GM19395 (cell line): ENCODE results near the gene ZDHHC1.

Experiments used
- ATAC-seq: cut with Tn5 transposase; IDR thresholded peaks from one replicate; pipeline ENCODE4 v1.9.1; 2021; ENCODE audit warnings: mild to moderate bottlenecking, moderate library complexity; ENCODE audit not compliant: unreplicated experiment

Gene ZDHHC1

DNA sequence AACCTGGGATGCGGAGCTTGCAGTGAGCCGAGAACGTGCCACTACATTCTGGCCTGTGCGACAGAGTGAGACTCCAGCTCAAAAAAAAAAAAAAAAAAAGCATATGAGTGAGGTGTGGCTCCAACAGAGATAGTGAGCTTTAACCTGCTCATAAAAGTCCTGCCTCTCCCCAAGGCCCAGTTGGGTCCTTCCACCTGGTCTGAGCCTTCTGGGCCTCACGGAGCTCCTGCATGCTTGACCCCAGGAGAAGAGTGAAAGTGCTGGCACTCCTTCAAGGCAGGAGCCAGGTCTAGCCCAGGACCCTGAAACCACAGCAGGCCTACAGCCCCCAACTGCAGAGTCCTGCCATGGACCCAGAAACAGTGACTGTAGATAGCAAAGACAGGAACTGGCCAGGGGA lies 32.3 kb upstream of the ZDHHC1 start:
- no peak for ATAC-seq

DNA sequence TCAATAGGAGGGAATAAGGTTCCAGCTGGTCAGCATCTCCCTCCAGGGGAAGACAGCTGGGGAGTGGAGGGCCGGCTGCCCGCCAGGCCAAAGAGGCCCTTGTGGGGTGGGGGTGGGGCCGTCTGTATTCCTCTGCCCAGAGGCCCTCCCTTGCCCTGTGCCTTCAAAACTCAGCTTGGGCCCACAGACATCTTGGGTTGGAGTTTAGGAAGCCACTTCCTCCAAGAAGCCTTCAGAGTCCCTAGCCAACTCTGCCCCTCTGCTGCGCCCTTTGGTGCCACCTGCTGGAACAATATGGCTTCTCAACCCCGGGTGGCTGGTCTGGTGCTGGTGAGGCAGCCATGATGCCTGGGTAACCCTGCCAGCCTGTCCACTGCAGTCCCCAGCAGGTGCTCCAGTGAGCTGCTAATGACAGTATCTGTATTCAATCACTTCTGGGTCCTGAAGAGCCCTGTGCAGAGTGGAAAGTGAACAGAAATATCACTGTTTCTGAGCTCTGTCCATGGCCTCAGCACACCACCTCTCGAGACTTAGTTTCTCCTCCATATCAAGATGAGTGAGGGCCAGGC lies 31.3 kb upstream of the ZDHHC1 start:
- ATAC-seq = no peak

GRCh38 chr16:67446968-67447507 lies 30.8 kb upstream of the ZDHHC1 start:
- ATAC-seq = no peak

GRCh38 chr16:67445913-67446907 lies 29.9 kb upstream of the ZDHHC1 start:
- ATAC-seq = no peak

DNA sequence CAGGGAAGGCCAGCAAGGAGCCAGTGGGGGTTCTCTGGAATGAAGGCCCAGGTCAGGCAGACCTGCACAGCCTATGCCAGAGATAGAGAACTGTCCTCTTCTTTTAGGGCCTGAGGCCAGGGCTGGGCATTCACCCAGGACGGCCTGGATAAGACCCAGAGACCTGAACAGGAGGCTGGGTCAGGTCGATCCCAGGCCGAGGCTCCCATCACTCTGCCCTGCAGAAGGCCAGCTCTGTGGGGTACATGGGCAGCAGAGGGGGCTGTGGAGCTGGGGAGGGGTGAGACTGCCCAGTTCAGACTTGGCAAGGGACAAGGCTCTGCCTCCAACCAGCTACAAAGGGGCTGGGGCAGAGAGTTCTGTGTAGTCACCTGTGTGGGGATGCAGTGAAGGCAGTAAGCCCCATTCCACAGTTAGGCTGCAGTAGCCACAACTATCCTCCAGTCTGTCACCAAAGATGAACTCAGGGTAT lies 29.2 kb upstream of the ZDHHC1 start:
- ATAC-seq = no peak

DNA sequence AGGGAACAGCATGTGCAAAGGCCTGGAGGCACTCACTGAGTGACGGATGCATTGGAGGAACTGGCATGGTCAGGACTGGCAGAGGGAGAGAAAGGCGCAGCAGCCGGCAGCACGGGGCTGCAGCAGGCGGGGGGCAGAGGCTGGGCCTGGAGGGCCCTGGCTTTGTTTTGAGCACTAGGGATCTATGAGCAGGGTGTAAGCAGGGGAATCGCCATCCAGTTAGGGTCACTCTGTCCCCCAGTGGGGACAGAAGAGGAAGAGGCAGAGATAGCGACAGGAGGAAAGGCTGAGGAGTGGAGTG lies 28.8 kb upstream of the ZDHHC1 start:
- ATAC-seq = no peak

- no peak for ATAC-seq
These were observed 28.2 kb upstream of the ZDHHC1 start for GRCh38 chr16:67444259-67445125.

- ATAC-seq = no peak
These were observed 27.0 kb upstream of the ZDHHC1 start for GRCh38 chr16:67443265-67443664.

DNA sequence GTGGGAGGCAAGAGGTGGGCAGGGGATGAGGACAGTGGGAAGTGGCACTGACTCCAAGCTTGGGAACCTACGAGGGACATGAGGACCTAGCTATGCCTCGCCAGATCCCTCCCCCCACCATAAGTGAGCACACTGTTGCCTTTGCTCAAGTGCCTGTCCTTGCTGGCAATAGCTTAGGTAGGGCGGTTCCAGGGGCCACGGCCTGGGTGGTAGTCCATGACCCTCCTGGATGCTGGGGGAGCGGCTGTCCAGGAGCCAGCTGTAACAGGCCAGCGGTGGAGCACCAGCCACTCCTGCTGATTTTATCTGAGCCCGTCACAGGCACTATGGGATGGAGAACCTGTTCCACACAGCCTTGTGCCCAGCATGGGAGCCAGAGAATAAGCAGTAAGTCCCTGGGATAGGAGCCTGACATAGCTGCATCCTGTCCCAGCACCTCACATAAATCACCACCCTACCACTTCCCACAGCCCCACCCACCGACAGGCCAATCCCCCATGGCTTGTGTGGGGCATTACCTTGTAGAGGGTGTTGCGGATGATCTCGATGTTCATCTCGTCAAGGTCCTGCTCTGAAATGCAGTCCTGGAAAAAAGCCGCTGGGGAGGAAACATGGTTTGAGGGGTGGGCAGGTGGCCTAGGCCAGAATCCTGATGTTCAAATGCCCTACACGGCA lies 26.4 kb upstream of the ZDHHC1 start:
- ATAC-seq = no peak

DNA sequence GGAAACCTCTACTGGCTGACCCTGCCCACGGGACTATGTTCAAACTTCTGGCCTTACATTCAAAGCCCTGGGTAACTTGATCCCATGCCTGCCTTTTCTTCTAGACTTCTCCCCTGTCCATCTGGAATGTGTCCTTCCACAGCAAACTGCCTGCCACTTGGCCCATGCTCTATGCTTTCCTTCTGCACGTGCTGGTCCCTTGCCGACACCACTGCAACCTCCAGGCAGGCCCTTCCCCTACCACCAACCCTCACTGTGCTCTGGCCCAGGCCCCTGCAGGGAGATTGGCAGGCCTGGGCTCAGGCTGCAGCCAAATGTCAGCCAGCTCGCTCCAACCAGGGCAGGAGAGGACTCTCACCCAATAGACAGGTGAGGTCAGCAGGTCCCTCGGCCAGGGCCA lies 25.6 kb upstream of the ZDHHC1 start:
- ATAC-seq = no peak

DNA sequence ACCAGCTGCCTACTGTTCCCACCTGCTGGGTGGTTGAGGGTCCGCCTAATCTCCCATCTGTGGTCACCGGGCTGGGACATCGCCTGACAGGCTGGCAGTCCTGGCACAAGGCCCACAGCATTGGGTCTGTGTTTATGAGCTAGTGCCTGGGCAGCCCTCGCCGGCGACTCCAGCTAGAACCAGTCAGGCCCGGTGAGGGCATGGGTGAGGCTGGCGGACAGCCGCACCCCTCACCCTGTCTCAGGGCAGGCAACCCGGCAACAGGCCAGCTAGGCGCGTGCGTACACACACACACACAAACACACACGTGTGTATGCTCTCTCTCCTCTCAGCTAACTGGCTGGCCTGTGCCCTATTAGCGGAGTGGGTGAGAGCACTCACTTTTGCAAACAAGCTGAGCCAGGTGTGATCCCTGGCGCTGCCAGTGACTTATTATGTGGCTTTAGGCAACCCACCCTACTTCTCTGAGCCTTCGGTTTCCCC lies 25.0 kb upstream of the ZDHHC1 start:
- ATAC-seq = no peak

DNA sequence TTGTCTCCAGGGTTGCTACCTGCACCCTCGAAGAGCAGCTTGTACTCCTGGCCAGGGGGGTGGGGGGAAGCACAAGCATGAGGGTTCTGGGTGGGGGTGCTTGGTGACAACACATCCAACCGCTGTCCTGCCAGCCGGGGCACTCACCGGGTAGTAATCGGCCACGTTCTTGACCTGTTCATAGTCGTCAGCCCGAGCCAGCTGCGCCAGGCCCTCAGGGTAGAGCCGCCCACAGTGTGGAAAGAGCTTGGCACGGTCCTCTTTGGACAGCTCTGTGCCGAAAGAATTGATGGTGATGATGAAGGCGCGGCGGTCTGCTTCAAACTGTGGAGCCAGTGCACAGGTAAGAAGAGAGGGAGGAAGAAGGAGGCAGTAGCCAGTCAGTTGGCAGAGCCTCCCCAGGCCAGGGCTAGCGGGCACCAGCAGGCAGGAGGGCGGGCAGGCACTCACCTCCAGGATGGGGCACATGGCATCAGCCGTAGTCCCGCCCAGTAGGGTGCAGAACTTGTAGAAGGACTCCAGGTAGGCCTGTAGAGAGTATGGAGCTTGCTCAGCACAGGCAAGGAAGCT lies 22.6 kb upstream of the ZDHHC1 start:
- no peak for ATAC-seq

DNA sequence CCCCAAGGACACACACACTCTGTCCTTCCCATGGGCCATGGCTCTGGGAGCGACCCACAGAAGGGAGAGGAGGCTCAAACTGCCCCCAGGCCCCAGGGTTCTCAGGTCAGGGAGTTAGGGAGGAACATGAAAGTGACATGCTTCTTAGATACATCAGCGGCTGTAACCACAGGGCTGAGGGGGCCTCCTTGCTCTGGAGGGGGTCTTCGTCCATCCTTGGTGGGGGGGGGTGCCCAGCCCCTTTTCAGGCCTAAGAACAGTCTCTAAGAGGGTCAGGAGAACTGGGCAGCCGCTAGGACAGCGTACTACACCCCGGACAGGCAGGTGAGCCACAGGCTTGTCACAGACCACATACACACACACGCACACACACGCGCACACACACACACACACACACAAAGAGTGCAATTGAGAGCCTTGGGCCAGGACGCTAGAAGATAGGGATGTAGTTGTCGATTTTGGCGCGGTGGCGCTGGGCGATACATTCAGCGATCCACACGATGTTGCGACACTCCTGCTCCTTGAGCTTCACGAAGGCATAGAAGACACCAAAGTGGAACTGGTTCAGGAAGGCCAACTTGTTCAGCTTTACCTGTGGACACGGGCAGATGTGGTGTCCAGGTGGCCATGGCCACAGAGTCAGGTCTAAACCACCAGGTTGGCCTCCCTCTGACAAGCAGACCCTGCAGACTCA lies 22.0 kb upstream of the ZDHHC1 start:
- ATAC-seq = no peak

GRCh38 chr16:67437513-67437912 lies 21.2 kb upstream of the ZDHHC1 start:
- ATAC-seq = no peak

DNA sequence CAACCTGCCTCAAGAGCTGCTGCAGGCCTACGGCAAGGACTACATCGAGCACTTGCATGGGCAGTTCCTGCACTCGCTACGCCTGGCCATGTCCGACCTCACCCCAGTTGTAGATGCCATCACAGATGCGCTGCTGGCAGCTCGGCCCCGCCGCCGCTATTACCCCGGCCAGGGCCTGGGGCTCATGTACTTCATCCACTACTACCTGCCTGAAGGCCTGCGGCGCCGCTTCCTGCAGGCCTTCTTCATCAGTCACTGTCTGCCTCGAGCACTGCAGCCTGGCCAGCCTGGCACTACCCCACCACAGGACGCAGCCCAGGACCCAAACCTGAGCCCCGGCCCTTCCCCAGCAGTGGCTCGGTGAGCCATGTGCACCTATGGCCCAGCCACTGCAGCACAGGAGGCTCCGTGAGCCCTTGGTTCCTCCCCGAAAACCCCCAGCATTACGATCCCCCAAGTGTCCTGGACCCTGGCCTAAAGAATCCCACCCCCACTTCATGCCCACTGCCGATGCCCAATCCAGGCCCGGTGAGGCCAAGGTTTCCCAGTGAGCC lies 20.4 kb upstream of the ZDHHC1 start:
- ATAC-seq = no peak

DNA sequence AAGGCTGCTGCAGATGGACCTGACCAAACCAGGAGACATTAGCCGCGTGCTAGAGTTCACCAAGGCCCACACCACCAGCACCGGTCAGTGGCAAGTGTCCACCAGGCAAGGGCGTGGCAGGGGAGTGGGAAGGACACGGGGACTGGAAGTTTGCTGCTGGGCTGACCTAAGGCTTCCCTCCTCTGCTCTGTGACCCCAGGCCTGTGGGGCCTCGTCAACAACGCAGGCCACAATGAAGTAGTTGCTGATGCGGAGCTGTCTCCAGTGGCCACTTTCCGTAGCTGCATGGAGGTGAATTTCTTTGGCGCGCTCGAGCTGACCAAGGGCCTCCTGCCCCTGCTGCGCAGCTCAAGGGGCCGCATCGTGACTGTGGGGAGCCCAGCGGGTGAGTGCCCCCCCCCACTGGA lies 19.5 kb upstream of the ZDHHC1 start:
- no peak for ATAC-seq

DNA sequence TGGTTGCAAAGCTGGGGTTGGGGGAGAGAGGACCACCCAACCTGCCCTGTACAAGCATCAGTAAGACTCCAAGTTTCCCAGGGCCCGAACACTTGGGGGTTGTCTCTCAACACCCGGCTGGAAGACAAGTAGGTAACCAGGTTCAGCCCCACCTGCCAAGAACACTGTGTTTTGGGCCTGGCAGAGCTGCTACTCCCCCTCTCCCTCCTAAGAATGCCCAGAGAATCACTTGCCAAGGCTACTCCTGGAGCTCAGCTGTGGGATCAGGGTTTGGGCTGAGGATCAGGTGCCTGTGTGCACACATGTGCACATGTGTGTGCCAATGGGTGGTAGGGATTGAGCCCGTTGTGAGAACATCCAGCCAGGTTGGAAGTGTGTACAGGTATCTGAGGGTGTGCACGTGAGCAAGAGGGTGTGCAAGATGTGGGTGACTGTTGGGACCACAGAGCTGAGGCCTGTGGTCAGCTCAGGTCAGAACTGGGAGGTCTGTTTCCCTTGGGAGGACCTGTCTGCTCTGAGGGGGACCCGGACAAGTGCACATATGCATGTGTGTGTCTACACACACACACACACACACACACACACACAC lies 16.9 kb upstream of the ZDHHC1 start:
- no peak for ATAC-seq

GRCh38 chr16:67432506-67432890 lies 16.2 kb upstream of the ZDHHC1 start:
- ATAC-seq = no peak
